Trophoblast cell (in vitro differentiated cells and primary cell): ENCODE measurements around the gene TRIM32.
A peak's percentile ranks its signal among the peaks of the same experiment; 100 is the strongest.

ENCODE experiments used
- DNase-seq, 2 donors: peaks; one replicate each; pipeline ENCODE4 v3.0.0-alpha.2; 2016
- H2AFZ ChIP-seq: 2 replicates; pipeline ENCODE4 v1.6.1; 2013; ENCODE audit warnings: low read length, moderate library complexity, mild to moderate bottlenecking; ENCODE audit not compliant: insufficient read depth, poor library complexity
- H2AK5ac ChIP-seq: 2 replicates; pipeline ENCODE4 v1.6.1; 2013; ENCODE audit warnings: mild to moderate bottlenecking, low read length
- H2BK120ac ChIP-seq: 2 replicates; pipeline ENCODE4 v1.6.1; 2013; ENCODE audit warnings: low read length, mild to moderate bottlenecking, moderate library complexity; ENCODE audit not compliant: insufficient read depth, poor library complexity
- H2BK12ac ChIP-seq: 2 replicates; pipeline ENCODE4 v1.6.1; 2013; ENCODE audit warnings: mild to moderate bottlenecking, low read length, moderate library complexity
- H2BK5ac ChIP-seq: 2 replicates; pipeline ENCODE4 v1.6.1; 2013; ENCODE audit warnings: low read length, low read depth, moderate library complexity, mild to moderate bottlenecking; ENCODE audit not compliant: poor library complexity
- H3K14ac ChIP-seq: 2 replicates; pipeline ENCODE4 v1.6.1; 2013; ENCODE audit warnings: mild to moderate bottlenecking, low read length
- H3K18ac ChIP-seq: 2 replicates; pipeline ENCODE4 v1.6.1; 2013; ENCODE audit warnings: mild to moderate bottlenecking, low read length
- H3K23ac ChIP-seq: 2 replicates; pipeline ENCODE4 v1.6.1; 2013; ENCODE audit warnings: low read length
- H3K27ac ChIP-seq: 2 replicates; pipeline ENCODE4 v1.5.1; 2013; ENCODE audit warnings: low read depth, mild to moderate bottlenecking, inconsistent platforms, low read length, moderate library complexity
- H3K27me3 ChIP-seq: 2 replicates; pipeline ENCODE4 v1.6.1; 2013; ENCODE audit warnings: inconsistent platforms, mild to moderate bottlenecking, low read length, moderate library complexity; ENCODE audit not compliant: insufficient read depth
- H3K36me3 ChIP-seq, 2 experiments: 1 replicate in 1 of 2; 2 replicates in 1 of 2; pipeline ENCODE4 v1.6.1; 2013; ENCODE audit warnings: low read length in 2 of 2, mild to moderate bottlenecking in 2 of 2, moderate library complexity in 1 of 2; ENCODE audit not compliant: insufficient read depth in 2 of 2, control insufficient read depth in 1 of 2
- H3K4ac ChIP-seq: 2 replicates; pipeline ENCODE4 v1.6.1; 2013; ENCODE audit warnings: low read depth, mild to moderate bottlenecking, low read length, moderate library complexity
- H3K4me1 ChIP-seq, 2 experiments: 1 replicate in 1 of 2; 2 replicates in 1 of 2; pipeline ENCODE4 v1.6.1; 2013; ENCODE audit warnings: low read length in 2 of 2, mild to moderate bottlenecking in 2 of 2, moderate library complexity in 1 of 2; ENCODE audit not compliant: insufficient read depth in 2 of 2, control insufficient read depth in 1 of 2
- H3K4me2 ChIP-seq: 2 replicates; pipeline ENCODE4 v1.6.1; 2013; ENCODE audit warnings: inconsistent platforms, mild to moderate bottlenecking, low read length, moderate library complexity
- H3K4me3 ChIP-seq: 2 replicates; pipeline ENCODE4 v1.5.1; 2013; ENCODE audit warnings: mild to moderate bottlenecking, low read depth, low read length, inconsistent platforms
- H3K79me1 ChIP-seq: one replicate; pipeline ENCODE4 v1.6.1; 2013; ENCODE audit warnings: low read length
- H3K79me2 ChIP-seq: 2 replicates; pipeline ENCODE4 v1.6.1; 2013; ENCODE audit warnings: low read length, mild to moderate bottlenecking; ENCODE audit not compliant: control insufficient read depth, insufficient read depth, poor library complexity
- H3K9ac ChIP-seq: 2 replicates; pipeline ENCODE4 v1.6.1; 2013; ENCODE audit warnings: mild to moderate bottlenecking, low read length
- H3K9me3 ChIP-seq: 2 replicates; pipeline ENCODE4 v1.6.1; 2013; ENCODE audit warnings: low read depth, mild to moderate bottlenecking, control low read depth, inconsistent platforms, low read length; ENCODE audit not compliant: insufficient read depth
- H4K12ac ChIP-seq: 2 replicates; pipeline ENCODE4 v1.6.1; 2013; ENCODE audit warnings: low read depth, mild to moderate bottlenecking, low read length, moderate library complexity
- H4K8ac ChIP-seq: 2 replicates; pipeline ENCODE4 v1.6.1; 2013; ENCODE audit warnings: low read depth, mild to moderate bottlenecking, low read length, moderate library complexity
- H4K91ac ChIP-seq: one replicate; pipeline ENCODE4 v1.6.1; 2013; ENCODE audit warnings: low read depth, mild to moderate bottlenecking, low read length, moderate library complexity
- WGBS: extraction: QIAGEN DNeasy Blood & Tissue Kit; methylation state at CpG from one replicate; pipeline ENCODE4 v1.1.7; 2013; ENCODE audit warnings: missing lambda C conversion rate; ENCODE audit not compliant: insufficient read length, insufficient coverage; ENCODE audit errors: extremely low coverage; 5-methylcytosine and 5-hydroxymethylcytosine counted together

The TRIM32 gene

DNA sequence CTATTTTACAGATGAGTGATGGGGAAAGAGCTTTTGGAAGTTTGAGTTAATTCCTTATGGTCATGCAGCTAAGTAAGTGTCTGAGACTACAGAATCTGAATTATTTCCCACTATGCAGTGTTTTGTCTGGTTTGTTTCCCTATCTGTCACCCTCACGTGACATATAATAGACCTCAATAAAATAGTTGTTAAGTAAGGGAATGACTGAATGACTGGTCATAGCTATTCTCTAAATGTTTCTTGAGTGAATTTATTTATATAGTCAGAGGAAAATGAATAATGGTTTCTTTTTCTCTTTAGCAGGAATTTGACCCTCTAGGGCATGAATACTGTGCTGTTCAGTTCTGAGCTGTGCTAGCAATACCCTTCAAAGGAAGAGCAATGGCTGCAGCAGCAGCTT lies 10.3 kb downstream of the TRIM32 start:
- Histone ChIP-seq H3K79me1 (no peaks in the 10 kb centered on the region), H3K4me2 (no peak overlapping the region), H2BK120ac (no peak overlapping the region), H3K79me2 (no peaks in the 10 kb centered on the region), H4K12ac (no peak overlapping the region), H3K14ac (no peak overlapping the region), H3K27ac (no peak overlapping the region), H3K9me3 (peaks cover 5% of the 10 kb centered on the region), H2BK12ac (no peak overlapping the region), H3K9ac (no peak overlapping the region), H3K18ac (no peak overlapping the region), H4K91ac (no peak overlapping the region), H2BK5ac (no peak overlapping the region), H4K8ac (no peak overlapping the region), H2AFZ (no peak overlapping the region), H3K4me1 (no peaks in the 10 kb centered on the region), H3K4ac (no peak overlapping the region), H3K27me3 (no peaks in the 10 kb centered on the region), H3K36me3 (peaks cover 20 to 26% of the 10 kb centered on the region in 2 experiments), H2AK5ac (no peak overlapping the region), H3K4me3 (no peak overlapping the region), H3K23ac (no peak overlapping the region)
- no CpG with 5 or more reads among the region's 1 CpG for WGBS
- no peak for DNase-seq

DNA sequence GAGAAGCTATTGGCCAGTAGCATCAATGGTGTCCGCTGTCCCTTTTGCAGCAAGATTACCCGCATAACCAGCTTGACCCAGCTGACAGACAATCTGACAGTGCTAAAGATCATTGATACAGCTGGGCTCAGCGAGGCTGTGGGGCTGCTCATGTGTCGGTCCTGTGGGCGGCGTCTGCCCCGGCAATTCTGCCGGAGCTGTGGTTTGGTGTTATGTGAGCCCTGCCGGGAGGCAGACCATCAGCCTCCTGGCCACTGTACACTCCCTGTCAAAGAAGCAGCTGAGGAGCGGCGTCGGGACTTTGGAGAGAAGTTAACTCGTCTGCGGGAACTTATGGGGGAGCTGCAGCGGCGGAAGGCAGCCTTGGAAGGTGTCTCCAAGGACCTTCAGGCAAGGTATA lies 10.8 kb downstream of the TRIM32 start:
- Histone ChIP-seq H3K27me3 (no peaks in the 10 kb centered on the region), H2BK5ac (no peak overlapping the region), H2AK5ac (no peak overlapping the region), H3K79me1 (no peaks in the 10 kb centered on the region), H3K36me3 (peaks cover 20 to 26% of the 10 kb centered on the region in 2 experiments), H2BK12ac (no peak overlapping the region), H3K18ac (no peak overlapping the region), H2AFZ (no peak overlapping the region), H3K4me1 (no peaks in the 10 kb centered on the region), H2BK120ac (no peak overlapping the region), H4K12ac (no peak overlapping the region), H3K4me2 (no peak overlapping the region), H3K14ac (no peak overlapping the region), H3K23ac (no peak overlapping the region), H4K8ac (no peak overlapping the region), H3K79me2 (no peaks in the 10 kb centered on the region), H3K4ac (no peak overlapping the region), H3K9me3 (peaks cover 5% of the 10 kb centered on the region), H4K91ac (no peak overlapping the region), H3K4me3 (no peak overlapping the region), H3K9ac (no peak overlapping the region), H3K27ac (no peak overlapping the region)
- no peak for DNase-seq
- WGBS: no CpG with 5 or more reads among the region's 16 CpGs

DNA sequence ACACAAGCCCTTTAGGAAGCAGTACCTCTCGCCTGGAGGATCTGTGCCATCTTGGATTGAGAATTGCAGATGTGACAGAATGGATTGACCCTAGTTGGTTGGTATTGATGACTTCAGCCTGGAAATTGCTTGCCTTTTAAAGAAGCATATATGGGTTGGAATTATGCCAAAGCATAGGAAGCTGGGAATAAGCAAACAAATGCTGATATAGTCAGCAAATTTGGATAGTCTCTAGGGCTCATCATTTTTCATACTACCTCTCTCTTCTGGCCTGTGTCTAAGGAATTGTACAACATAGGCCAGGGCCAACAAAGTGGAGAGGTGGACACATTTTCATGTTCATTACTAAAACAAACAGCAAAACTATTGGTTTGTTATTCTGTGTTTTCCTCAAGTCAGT lies 13.2 kb downstream of the TRIM32 start:
- Histone ChIP-seq H3K79me2 (no peaks in the 10 kb centered on the region), H4K12ac (no peak overlapping the region), H2BK5ac (no peak overlapping the region), H3K79me1 (no peaks in the 10 kb centered on the region), H3K27me3 (no peaks in the 10 kb centered on the region), H2BK120ac (no peak overlapping the region), H3K18ac (no peak overlapping the region), H4K91ac (no peak overlapping the region), H3K4me2 (no peak overlapping the region), H2AK5ac (no peak overlapping the region), H3K36me3 (peaks cover 20 to 26% of the 10 kb centered on the region in 2 experiments), H4K8ac (no peak overlapping the region), H3K9ac (no peak overlapping the region), H3K23ac (no peak overlapping the region), H3K4me3 (no peak overlapping the region), H3K9me3 (peaks cover 5% of the 10 kb centered on the region), H3K14ac (no peak overlapping the region), H2BK12ac (no peak overlapping the region), H3K4ac (no peak overlapping the region), H2AFZ (no peak overlapping the region), H3K27ac (no peak overlapping the region), H3K4me1 (no peaks in the 10 kb centered on the region)
- no peak for DNase-seq
- WGBS: no CpG with 5 or more reads among the region's 1 CpG

DNA sequence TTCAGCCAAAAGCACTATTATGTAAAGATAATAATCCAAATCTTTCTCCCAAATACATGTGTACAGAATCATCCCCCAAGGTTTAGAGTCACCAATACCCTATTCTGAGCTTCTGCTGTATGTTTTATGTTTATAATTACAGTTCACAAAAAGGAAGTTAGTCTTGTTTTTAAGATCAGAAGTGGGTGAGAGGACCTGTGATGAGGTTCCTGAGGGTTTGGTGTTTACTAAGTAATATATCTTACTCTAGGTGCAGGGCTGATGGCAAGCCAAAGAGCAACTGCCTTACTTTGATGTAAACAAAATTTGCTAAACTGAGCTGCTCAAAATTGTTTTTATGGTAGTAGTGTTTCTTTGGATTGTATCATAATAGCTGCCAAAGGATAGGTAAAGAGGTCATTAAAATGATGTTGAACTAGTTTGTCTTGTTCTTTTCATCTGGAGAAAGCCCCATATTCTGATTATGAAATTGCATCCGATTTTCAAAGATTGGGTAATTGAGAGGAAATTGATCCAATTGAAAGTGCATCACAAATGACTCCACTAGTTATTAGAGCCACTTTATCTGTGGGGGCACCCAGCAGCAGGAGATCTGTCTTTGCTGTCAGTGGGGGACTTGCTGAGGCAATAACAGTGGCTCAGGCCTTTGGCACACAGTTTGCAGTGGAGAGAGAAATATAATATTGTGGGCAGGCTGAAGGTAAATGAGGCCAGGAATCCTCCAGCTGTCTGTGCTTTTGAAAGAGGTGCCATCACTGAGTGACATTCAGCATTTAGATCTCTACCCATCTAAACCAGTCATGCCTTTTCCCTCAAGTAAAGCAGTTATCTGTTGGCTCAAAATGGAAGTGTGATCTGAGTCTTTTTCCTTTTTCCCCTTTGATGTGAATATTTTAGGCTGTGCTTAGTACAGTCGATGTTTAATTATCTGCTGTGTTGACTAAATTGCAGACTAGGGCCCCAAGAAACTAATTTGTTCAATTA lies 14.1 kb downstream of the TRIM32 start:
- H2BK120ac ChIP-seq: no peak overlapping the region
- no peak overlapping the region for H3K27ac ChIP-seq
- H3K9ac ChIP-seq: no peak overlapping the region
- H2AFZ ChIP-seq: no peak overlapping the region
- H3K4me2 ChIP-seq: no peak overlapping the region
- no peak overlapping the region for H2AK5ac ChIP-seq
- no peaks in the 10 kb centered on the region for H3K4me1 ChIP-seq
- H3K9me3 ChIP-seq: peaks cover 5% of the 10 kb centered on the region
- no peak overlapping the region for H3K18ac ChIP-seq
- H2BK5ac ChIP-seq: no peak overlapping the region
- no CpG with 5 or more reads among the region's 2 CpGs for WGBS
- no peak overlapping the region for H3K4ac ChIP-seq
- H3K4me3 ChIP-seq: no peak overlapping the region
- H3K23ac ChIP-seq: no peak overlapping the region
- H2BK12ac ChIP-seq: no peak overlapping the region
- no peak overlapping the region for H4K8ac ChIP-seq
- no peak overlapping the region for H3K14ac ChIP-seq
- no peaks in the 10 kb centered on the region for H3K27me3 ChIP-seq
- no peak overlapping the region for H4K12ac ChIP-seq
- peaks cover 20 to 26% of the 10 kb centered on the region in 2 experiments for H3K36me3 ChIP-seq
- no peaks in the 10 kb centered on the region for H3K79me1 ChIP-seq
- no peak overlapping the region for H4K91ac ChIP-seq
- DNase-seq: peak in 1 of 2 donors; percentile 75
- no peaks in the 10 kb centered on the region for H3K79me2 ChIP-seq
